HG03565 (cell line): ENCODE results near the gene TRPV2.
"Not testable (repeated sequence)": the region's sequence is repeated elsewhere in the genome, so short reads cannot be mapped to it uniquely, and the experiment has no call there.

Experiments
- ATAC-seq: cut with Tn5 transposase; IDR thresholded peaks from one replicate; pipeline ENCODE4 v1.9.1; 2021; ENCODE audit warnings: mild to moderate bottlenecking, moderate library complexity; ENCODE audit not compliant: unreplicated experiment

The TRPV2 gene

GRCh38 chr17:16415031-16415924 lies at the start of gene TRPV2:
TSS of gene TRPV2 (plus strand) at chr17:16415571. CDS start at chr17:16417669, 2,098 bp downstream.
- no peak for ATAC-seq

- ATAC-seq: no peak
These were observed 43.6 kb upstream of the TRPV2 start for GRCh38 chr17:16371742-16372141.

- no peak for ATAC-seq
These were observed 41.0 kb upstream of the TRPV2 start for GRCh38 chr17:16374146-16374938.

GRCh38 chr17:16377941-16378341 lies 37.4 kb upstream of the TRPV2 start:
- no peak for ATAC-seq

GRCh38 chr17:16378636-16379282 lies 36.6 kb upstream of the TRPV2 start:
- ATAC-seq: no peak

- ATAC-seq: no peak
These were observed 35.7 kb upstream of the TRPV2 start for GRCh38 chr17:16379654-16380053.

GRCh38 chr17:16380640-16381495 lies 34.5 kb upstream of the TRPV2 start, which contains the start of gene UBB:
TSS of gene UBB (plus strand) at chr17:16381091. CDS start at chr17:16381908, 817 bp downstream.
- peak; percentile 83 for ATAC-seq

GRCh38 chr17:16381496-16381820 lies 33.9 kb upstream of the TRPV2 start:
- ATAC-seq: no peak

- no peak for ATAC-seq
These were observed 32.2 kb upstream of the TRPV2 start for GRCh38 chr17:16383216-16383615.

- no peak for ATAC-seq
These were observed 31.5 kb upstream of the TRPV2 start for GRCh38 chr17:16383772-16384287.

- ATAC-seq: no peak
These were observed 30.8 kb upstream of the TRPV2 start for GRCh38 chr17:16384557-16384956.

- not testable (repeated sequence) for ATAC-seq
These were observed 29.3 kb upstream of the TRPV2 start for GRCh38 chr17:16386126-16386507.

- ATAC-seq: no peak
These were observed 23.9 kb upstream of the TRPV2 start for GRCh38 chr17:16391451-16391850.

- ATAC-seq: not testable (repeated sequence)
These were observed 22.9 kb upstream of the TRPV2 start for GRCh38 chr17:16392491-16392890.

- ATAC-seq: not testable (repeated sequence)
These were observed 19.5 kb upstream of the TRPV2 start for GRCh38 chr17:16395887-16396286.

- not testable (repeated sequence) for ATAC-seq
These were observed 18.7 kb upstream of the TRPV2 start for GRCh38 chr17:16396693-16397092.

- ATAC-seq: no peak
These were observed 16.8 kb upstream of the TRPV2 start for GRCh38 chr17:16398270-16399267.

- ATAC-seq: not testable (repeated sequence)
These were observed 11.5 kb upstream of the TRPV2 start for GRCh38 chr17:16403847-16404246.
